ENCODE measurements around the gene TAF6.

GRCh38 chr7:100147278-100147677, 28.1 kb upstream of the TAF6 start:
- TF ChIP-seq JUNB (CRISPR knock-in tag; conservative IDR thresholded peaks at IDR 0.05) (no peak), TCF7 (IDR thresholded peaks at IDR 0.05; ENCODE audit: borderline replicate concordance) (no peak), CTCF (IDR thresholded peaks at IDR 0.05 in 2 of 3, conservative IDR thresholded peaks at IDR 0.05 in 1 of 3; ENCODE audit: insufficient read depth in 2 of 3, low read depth in 1 of 3, low read length in 3 of 3) (no peak), MAZ (CRISPR knock-in tag; conservative IDR thresholded peaks at IDR 0.05 in 1 of 2, IDR thresholded peaks at IDR 0.05 in 1 of 2) (no peak), EZH2 (IDR thresholded peaks at IDR 0.05; ENCODE audit: borderline replicate concordance, low read depth, low read length) (no peak), JUN (IDR thresholded peaks at IDR 0.05; ENCODE audit: borderline replicate concordance, low read depth, low read length) (no peak), JUN (CRISPR knock-in tag; IDR thresholded peaks at IDR 0.05; ENCODE audit: borderline replicate concordance) (no peak), ZNF12 (CRISPR knock-in tag; IDR thresholded peaks at IDR 0.05) (no peak), HDAC6 (IDR thresholded peaks at IDR 0.05; ENCODE audit: low read depth, low read length) (no peak), ETV5 (CRISPR knock-in tag; IDR thresholded peaks at IDR 0.05; ENCODE audit: low read depth) (no peak), PTRF (tag; IDR thresholded peaks at IDR 0.05) (no peak), SMAD4 (CRISPR knock-in tag; conservative IDR thresholded peaks at IDR 0.05) (no peak), ZNF696 (CRISPR knock-in tag; conservative IDR thresholded peaks at IDR 0.05) (no peak), MAX (CRISPR knock-in tag; IDR thresholded peaks at IDR 0.05) (no peak)

Data from K562 (cell line).